Measurements from ENCODE around the gene PIP4K2C.

- TF ChIP-seq CTCF (IDR thresholded peaks at IDR 0.05): no peak
- no peak for TF ChIP-seq POLR2A (IDR thresholded peaks at IDR 0.05)
Observed at GRCh38 chr12:57563358-57563757, 27.6 kb upstream of the PIP4K2C start.

All from right lobe of liver (tissue), 4 donors.